ENCODE results near the gene AQP10.
A peak's percentile ranks its signal among the peaks of the same experiment; 100 is the strongest.
"Not testable (repeated sequence)": the region's sequence is repeated elsewhere in the genome, so short reads cannot be mapped to it uniquely, and the experiment has no call there.

Gene AQP10

GRCh38 chr1:154324669-154325582 is 4.0 kb downstream of the AQP10 start, which contains the start of gene ATP8B2:
Gene ATP8B2 (plus strand): TSS chr1:154325525. CDS start chr1:154328142, 2,617 bp downstream.
- DNase-seq, result no peak

DNA sequence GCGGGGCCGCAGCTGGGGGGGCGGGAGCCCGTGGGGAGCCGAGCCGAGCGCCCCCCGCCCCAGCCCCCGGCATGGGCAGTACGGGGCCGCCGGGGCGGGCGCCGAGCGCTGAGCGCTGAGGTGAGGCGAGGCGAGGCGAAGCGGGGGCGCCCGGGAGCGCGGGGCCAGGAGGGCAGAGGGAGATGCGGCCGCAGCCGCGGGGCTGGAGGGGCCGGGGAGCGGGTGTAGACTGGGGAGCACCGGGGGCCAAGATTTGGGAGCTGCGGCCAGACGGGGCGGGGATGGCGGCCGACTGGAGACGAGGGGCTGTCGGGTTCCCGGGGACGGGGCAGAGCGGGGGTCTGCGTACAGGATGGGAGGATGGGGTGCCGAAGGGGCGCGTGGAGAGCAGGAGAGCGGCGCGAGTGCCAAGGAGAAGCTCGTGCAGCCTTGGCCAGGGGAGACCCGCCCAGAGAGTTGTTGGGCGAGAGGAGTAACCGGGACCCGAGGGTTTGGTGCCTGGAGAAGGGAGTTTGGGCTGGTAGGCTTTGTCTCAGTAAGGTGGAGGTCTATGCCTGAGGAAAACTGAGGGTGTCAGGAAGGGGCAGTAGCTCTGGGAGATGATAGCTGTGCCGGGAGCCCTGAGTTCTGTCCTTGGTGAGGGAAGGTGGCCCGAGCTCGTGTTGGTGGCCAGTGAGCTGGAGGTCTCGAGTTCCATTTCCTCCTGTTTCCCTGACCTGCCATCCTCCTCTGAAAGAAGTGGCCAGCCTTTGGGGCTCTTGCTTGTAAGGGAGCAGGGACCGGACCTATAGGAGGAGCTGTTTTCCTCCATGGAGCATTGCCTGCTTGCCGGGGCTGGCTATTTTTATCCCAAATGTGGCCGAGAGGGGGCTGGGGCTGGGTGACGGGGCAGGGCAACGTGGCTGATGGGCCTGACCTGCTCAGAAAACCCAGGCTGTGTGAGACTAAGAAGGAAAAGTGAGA is 5.0 kb downstream of the AQP10 start:
- DNase-seq, result no peak

- no peak for DNase-seq
Observed at GRCh38 chr1:154326546-154327465, 5.9 kb downstream of the AQP10 start.

DNA sequence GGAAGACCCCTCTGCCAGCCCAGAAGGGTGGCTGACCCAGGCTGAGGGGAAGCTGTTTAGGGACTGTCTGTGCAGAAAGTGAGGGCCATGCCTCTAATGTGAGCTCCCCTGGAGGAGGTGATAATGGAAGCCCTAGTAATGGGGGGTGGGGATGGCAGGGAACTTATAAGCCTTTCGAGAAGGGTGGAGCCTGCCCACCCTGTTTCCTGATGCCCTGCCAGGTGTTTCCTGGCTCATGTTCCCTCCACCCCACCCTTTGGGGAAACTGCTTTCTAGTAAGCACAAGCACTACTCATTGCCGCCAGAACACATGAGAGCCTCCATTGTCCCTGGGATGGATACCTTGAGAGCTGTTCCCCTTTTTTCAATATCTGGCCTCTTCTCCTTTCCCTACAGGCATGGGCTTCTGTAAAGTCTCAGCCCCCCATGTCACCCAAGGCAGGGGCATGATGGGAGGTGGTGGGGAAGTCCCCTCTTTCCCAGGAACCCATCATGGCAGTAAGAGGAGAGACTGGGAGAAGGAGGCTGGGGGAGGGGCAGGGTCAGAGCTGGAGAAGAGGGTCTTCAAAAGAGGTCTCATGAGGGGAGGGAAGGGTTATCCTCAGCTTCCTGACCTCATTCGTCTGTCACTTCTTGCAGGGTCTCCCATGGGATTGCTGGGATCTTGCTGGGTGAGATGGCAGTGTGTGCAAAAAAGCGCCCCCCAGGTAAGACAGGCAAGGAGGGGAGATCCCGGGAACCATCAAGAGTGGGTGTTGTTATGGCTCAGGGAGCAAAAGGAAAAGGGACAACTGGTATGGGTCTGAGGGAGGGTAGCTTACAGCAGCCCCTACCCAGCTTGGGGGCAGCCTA is 6.8 kb downstream of the AQP10 start:
- DNase-seq, result peak; percentile 29

DNA sequence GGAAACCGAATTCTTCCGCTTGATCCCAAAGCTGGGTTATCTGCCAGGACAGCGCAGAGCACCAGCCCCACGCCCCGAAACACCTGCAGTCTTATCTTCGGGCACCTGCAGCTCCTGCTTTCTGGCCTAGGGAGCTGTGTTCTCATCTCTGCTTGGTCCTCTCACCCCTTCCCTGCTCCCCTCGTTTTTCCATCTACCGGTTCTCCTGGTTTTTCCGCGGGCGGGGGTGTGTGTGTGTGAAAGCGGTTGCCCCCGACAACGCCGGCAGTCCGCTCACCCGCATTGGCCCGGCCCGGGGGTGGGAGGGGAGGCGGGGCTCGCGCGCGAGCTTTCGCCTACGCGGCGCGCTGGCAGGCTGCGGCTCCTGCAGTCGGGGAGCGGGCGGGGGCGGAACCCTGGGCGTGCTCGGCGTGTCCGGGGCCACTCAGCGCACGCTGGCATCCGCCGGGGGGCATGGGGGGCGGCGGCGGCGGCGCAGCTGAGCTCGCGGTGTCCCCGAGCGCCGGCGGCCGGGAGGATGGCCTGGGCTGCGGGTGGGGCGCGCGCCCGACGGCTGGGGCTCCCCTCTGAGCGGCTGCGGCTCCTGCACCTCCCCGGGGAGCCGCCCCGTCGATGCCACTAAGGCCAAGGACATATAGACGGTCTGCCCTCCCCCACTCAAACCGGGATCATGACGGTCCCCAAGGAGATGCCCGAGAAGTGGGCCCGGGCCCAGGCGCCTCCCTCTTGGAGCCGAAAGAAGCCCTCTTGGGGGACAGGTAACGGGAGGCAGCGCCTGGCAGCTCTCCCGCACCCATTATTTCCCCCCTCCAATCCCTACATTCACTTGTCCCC is 7.6 kb downstream of the AQP10 start:
- DNase-seq, result no peak

DNA sequence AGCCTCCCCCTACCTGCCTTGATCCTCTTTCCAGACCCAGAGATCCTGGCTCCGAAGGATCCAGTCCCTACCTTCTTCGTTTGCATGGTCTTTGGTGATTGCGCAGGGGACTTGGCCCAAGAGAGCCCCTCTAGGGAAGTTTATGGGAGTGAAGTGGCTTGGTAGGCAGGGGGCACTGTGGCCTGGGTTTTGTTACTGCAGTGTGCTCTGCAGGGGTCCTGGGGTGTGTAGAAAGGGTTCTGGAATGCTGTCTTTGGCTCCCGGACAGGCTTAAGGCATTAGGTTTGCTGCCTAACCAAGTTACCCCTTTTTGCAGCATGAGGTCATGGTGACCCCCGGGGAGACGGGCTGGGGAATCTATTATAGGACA is 8.2 kb downstream of the AQP10 start:
- DNase-seq, result no peak

- DNase-seq, result no peak
Observed at GRCh38 chr1:154329551-154330131, 8.7 kb downstream of the AQP10 start.

GRCh38 chr1:154330669-154331068 is 9.8 kb downstream of the AQP10 start:
- DNase-seq, result no peak

- no peak for DNase-seq
Observed at GRCh38 chr1:154334079-154335024, 13.5 kb downstream of the AQP10 start.

GRCh38 chr1:154335025-154335714 is 14.3 kb downstream of the AQP10 start:
- peak; percentile 56 for DNase-seq

GRCh38 chr1:154337253-154337894 is 16.5 kb downstream of the AQP10 start:
- DNase-seq, result no peak

DNA sequence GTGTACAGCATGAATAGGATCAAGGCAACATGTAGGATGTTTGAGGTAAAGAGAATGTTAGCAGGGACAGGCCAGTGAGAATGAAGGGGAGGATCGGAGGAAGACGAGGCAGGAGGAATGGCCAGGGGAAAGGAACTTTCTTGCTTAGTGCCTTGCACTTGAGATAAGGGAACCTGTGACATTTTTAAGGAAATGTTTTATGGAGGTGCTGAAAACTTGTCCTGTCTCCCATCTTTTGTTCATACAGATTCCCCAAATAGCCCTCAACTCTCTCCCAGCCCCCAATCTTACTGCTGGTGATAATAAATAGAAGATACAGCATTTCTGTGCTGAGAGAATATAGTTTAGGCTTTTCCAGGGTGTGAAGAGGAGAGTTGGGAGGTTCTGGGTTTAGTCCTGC is 18.0 kb downstream of the AQP10 start:
- no peak for DNase-seq

DNA sequence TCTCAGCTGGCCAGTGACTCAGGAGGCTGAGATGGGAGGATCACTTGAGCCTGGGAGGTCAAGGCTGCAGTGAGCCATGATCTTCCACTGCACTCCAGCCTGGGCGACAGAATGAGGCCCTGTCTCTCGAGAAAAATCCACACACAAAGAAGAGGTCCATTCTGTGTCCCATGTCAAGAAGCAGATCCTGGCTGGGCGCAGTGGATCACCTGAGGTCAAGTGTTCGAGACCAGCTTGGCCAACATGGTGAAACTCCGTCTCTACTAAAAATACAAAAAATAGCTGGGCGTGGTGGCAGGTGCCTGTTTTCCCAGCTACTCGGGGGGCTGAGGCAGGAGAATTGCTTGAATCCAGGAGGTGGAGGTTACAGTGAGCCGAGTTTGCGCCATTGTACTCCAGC is 20.5 kb downstream of the AQP10 start:
- not testable (repeated sequence) for DNase-seq

GRCh38 chr1:154342132-154342531 is 21.2 kb downstream of the AQP10 start:
- no peak for DNase-seq

GRCh38 chr1:154342836-154343472 is 22.1 kb downstream of the AQP10 start:
- DNase-seq, result no peak

DNA sequence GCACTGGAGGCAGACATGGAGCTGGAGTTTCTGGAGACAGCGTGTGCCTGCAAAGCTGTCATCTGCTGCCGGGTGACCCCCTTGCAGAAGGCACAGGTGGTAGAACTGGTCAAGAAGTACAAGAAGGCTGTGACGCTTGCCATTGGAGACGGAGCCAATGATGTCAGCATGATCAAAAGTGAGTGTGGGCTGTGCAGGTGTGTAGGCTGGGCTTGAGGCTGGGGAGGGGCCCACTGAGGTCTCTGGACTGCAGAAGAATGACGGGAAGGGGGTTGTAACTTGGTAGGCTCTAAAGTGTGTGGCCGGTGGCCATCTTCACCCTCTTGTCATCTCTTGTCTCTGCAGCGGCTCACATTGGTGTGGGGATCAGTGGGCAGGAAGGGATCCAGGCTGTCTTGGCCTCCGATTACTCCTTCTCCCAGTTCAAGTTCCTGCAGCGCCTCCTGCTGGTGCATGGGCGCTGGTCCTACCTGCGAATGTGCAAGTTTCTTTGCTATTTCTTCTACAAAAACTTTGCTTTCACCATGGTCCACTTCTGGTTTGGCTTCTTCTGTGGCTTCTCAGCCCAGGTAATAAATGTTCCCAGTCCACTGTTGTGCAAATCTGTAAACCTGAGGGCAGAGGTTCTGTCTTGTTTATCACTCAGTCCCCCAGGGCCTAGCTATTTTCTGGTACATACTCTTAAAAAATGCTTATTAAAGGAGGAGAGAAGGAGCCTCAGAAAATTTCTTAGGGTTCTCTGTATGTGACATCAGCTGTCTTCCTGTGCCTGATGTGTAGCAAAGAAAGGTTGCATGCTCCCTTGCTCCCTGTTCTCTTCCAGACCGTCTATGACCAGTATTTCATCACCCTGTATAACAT is 24.3 kb downstream of the AQP10 start:
- no peak for DNase-seq

Data from GF-D8 (cell line).